AG04450 (cell line): ENCODE results near the gene FAM124A. TPM values are rescaled to one million over a fixed set of nuclear protein-coding genes. Genes with fewer than 3 reads are reported as not detected.

Experiments used
- CTCF ChIA-PET: fragments of 300-600, 350-600 bp; formaldehyde crosslinking; extraction: SDS; loops from one replicate; lab custom pipeline; 2022; ENCODE audit warnings: antibody characterized with exemption, inconsistent platforms; lab: Charles Lee
- POLR2A ChIA-PET: fragments of 350-600 bp; formaldehyde crosslinking; extraction: SDS; loops from one replicate; lab custom pipeline; 2021; ENCODE audit warnings: antibody characterized with exemption, inconsistent platforms; lab: Yijun Ruan, JAX
- DNase-seq: peaks from one replicate; pipeline ENCODE4 v3.0.0-alpha.2; 2011; ENCODE audit warnings: low read depth, low spot score
- H3K27ac ChIP-seq: one replicate; pipeline ENCODE4 v1.5.1; 2012; ENCODE audit warnings: low read depth, low read length, control low read depth
- H3K27me3 ChIP-seq: one replicate; pipeline ENCODE4 v1.6.0; 2012; ENCODE audit warnings: low read length; ENCODE audit not compliant: control insufficient read depth, insufficient read depth
- H3K4me3 ChIP-seq: 2 replicates; pipeline ENCODE4 v1.5.1; 2011; ENCODE audit warnings: mild to moderate bottlenecking, low read depth, low read length, control low read depth
- H3K9me3 ChIP-seq: 2 replicates; pipeline ENCODE4 v1.5.1; 2012; ENCODE audit warnings: low read length; ENCODE audit not compliant: control insufficient read depth, insufficient read depth
- polyA plus RNA-seq: library from polyadenylated mRNA; depleted of rRNA; stranded (reverse); fragments of >200 nt; gene quantifications from 2 replicates; pipeline ENCODE4 v1.2.3, GENCODE V29; 2011; rRNA removed
- small RNA-seq: library from RNA; depleted of rRNA; stranded (forward); fragments of <200 nt; gene quantifications from one replicate; pipeline ENCODE3, GENCODE V24; 2012; ENCODE audit warnings: low read depth; ENCODE audit not compliant: insufficient read length
- TF ChIP-seq, protein P1 (sequence below): IDR thresholded peaks from 2 replicates; pipeline ENCODE4 v1.5.1; 2011; ENCODE audit warnings: low read depth, low read length, control low read depth, inconsistent platforms

Gene FAM124A
- polyA plus RNA-seq, 1 experiment: 0.14 TPM

GRCh38 chr13:51333421-51333820, 111.2 kb downstream of the FAM124A start:
- H3K27ac ChIP-seq: no peak overlapping the region
- DNase-seq: no peak
- TF ChIP-seq, protein P1, sequence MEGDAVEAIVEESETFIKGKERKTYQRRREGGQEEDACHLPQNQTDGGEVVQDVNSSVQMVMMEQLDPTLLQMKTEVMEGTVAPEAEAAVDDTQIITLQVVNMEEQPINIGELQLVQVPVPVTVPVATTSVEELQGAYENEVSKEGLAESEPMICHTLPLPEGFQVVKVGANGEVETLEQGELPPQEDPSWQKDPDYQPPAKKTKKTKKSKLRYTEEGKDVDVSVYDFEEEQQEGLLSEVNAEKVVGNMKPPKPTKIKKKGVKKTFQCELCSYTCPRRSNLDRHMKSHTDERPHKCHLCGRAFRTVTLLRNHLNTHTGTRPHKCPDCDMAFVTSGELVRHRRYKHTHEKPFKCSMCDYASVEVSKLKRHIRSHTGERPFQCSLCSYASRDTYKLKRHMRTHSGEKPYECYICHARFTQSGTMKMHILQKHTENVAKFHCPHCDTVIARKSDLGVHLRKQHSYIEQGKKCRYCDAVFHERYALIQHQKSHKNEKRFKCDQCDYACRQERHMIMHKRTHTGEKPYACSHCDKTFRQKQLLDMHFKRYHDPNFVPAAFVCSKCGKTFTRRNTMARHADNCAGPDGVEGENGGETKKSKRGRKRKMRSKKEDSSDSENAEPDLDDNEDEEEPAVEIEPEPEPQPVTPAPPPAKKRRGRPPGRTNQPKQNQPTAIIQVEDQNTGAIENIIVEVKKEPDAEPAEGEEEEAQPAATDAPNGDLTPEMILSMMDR: no peak
- CTCF ChIA-PET: no interaction called here
- POLR2A ChIA-PET: no interaction called here
- no peaks in the 10 kb centered on the region for H3K9me3 ChIP-seq
- peaks cover 2% of the 10 kb centered on the region for H3K27me3 ChIP-seq
- no peak overlapping the region for H3K4me3 ChIP-seq

GRCh38 chr13:51333826-51334225, 111.6 kb downstream of the FAM124A start:
- H3K4me3 ChIP-seq: no peak overlapping the region
- no peak for DNase-seq
- H3K27ac ChIP-seq: no peak overlapping the region
- no peaks in the 10 kb centered on the region for H3K9me3 ChIP-seq
- POLR2A ChIA-PET: no interaction called here
- peaks cover 2% of the 10 kb centered on the region for H3K27me3 ChIP-seq
- CTCF ChIA-PET: no interaction called here
- TF ChIP-seq, protein P1: no peak

Small RNA genes lying within 50 kb of the gene (small RNA-seq; reads per million reads assigned to genes)
- not detected for gene PRELID3BP2

Other genes starting within 250 kb of the FAM124A start
- not detected in 2 replicates for gene C13orf42, start 111.1 kb upstream of the FAM124A start, polyA plus RNA-seq
- gene SERPINE3, start 117.3 kb downstream of the FAM124A start, polyA plus RNA-seq: not detected in 2 replicates
- gene INTS6, start 230.6 kb downstream of the FAM124A start, polyA plus RNA-seq: 38.1 and 53.7 TPM in 2 replicates